ENCODE measurements around the gene CHAC1.

CHAC1 gene

DNA sequence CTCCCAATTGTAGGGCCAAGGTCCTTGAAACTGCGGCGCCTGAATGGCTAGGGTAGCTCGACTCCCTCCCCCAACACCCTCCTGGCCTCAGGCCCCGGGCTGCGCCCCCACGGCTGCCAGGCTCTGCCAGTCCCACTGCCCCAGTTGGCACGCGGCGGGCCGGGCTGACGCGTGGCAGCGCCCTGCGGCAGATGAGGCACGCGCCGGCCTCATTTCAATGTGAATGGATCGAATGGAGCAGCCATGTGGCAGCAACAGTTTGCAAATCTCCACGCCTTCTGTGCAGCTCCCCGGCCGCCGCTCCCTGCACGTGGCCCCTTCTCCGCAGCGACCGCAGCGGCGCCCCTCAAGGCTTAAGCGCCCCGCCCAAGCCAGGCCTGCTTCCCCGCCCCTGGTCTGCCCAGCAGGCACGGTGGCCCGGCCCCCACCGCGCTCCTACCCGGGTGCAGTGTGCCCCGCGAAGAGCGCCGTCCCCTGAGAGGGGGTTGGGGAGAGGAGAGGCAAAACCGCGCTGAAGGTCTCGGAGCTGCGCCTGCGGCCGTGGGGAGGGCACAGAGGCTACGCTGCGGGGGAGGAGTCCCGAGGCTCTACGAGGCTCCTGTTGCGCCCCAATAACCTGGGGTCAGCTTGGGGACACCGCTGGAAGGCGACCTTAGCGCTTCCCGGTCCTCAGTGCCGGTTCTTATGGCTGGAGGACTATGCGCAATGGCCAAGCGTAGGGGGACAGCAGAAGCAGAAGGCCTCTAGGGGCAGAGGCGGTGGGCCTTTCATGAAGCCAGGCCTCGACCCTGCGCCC is 27.2 kb upstream of the CHAC1 start:
- no peak for DNase-seq

DNA sequence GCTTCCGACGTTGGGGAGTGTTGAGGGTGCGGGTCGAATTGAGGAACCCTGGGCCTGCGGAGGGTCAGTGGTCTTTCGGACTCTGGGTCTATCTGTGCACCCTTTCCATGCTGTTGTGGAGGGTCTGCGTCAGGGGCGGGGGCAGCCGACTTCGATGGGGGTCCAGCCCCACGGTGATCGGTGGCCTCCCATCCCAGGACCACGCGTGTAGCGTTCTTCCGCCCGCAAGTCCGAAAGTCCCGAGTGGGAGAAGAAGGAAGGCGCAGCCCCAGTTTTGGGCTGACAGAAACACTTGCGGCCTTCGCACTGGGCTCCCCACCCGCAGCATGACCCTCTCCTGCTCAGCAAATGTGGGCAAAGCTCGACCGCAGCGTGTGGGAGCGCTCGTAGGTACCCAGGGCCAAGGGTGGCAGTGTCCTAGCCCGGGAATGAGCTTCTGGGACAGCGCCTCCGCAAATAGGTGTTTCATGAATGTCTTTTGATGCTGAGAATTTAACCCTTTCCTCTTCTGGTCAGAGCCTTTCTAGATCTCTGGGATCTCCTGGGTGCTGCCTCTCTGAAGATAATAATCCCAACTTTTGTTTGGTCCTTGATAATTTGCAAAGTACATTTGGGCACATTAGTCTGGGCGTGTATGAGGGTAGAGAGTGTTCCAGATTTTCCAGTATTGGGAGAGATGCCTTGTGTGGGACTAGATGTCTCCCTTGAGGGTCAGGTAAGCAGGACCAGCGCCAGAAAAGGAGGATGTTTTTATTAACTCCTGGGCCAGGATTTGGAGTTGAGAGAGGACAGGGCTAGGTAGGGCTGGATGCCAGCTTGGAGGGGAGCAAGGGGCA is 26.4 kb upstream of the CHAC1 start:
- no peak for DNase-seq

DNA sequence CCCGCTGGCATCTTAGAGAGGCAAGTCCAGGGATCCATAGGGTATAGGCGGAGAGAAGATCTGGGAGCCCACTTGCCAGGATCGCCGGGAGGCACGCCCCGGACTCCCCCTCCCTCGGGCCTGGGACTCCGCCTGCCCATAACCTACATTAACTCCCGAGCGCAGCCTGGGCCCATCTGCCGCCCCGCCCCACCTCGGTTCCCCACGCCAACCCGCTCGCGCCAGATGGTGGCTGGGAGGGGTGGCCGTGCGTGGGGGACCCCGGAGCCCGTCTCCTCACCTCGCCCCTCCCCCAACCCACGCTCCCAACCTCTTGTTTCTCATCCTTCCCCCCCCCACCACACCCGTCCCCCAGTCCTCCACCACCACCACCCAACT is 25.8 kb upstream of the CHAC1 start:
- no peak for DNase-seq

DNA sequence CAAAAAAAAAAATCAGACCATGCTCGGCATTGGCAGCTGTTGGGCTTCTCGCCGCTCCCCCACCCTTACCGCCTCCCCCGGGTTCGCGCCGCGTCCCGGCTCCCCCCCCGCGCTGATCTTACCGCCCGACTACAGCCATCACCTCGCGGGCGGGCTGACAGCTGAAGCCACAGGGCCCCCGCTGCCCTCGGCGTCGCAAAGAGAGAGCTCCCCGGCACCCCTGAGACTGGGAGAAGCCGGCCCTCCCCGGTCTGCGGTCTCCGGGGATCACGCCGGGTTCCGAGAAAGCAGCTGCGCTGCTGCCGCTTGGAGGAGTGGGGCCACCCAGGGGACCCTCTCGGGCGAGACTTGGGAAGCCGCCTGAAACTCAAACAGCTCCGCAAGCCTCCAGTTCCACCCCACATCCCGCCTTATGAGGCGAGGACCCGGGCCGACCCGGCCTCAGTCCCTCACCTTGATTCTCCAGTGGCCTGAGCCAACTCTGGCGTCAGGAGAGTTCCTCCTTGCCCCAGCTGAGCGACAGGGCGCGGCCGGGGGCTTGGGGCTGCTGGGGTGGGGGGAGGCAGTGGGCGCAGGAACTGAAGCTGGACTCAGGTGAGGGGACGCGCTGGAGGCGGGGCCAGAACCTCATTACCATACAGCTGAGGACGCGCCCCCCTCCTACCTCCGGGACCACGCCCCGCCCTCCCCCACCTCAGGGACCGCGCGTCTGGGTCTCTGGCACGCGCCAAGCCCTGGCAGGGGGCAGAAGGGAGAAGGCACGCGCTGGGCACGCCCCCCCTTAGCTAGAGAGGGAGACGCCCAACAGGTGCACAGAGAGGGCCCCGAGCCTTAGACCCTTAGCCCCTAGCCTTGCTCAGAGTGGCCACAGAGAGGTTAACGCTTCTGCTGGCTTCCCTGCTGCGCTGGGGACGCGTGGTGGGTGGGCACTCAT is 25.1 kb upstream of the CHAC1 start:
- no peak for DNase-seq

DNA sequence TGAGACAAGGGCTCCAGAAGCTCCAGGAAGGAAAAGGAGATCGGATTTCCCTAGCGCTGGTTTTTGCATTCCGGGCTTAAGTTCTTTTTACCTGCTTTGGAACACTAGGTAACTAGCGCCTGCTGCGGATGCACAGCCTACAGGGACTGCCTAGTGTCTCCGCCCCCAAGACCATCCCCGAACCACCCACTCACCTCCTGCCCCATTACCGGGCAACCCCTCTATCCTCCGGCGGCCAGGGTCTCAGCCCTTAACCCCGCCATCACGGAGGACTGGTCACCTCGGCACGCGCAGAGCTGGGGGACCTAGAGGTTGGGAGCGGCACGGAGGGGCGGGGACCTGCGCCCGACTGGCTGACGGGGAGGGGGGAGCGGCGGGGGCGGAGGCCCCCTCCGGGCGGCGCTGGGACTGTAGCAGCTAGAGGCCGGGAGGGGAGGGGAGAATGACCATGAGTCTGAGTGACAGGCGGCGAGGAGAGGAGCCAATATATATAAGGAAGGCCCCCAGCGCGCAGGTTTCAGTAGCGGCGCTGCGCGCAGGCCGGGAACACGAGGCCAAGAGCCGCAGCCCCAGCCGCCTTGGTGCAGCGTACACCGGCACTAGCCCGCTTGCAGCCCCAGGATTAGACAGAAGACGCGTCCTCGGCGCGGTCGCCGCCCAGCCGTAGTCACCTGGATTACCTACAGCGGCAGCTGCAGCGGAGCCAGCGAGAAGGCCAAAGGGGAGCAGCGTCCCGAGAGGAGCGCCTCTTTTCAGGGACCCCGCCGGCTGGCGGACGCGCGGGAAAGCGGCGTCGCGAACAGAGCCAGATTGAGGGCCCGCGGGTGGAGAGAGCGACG is 24.2 kb upstream of the CHAC1 start, which contains the start of gene DLL4:
DLL4 (plus strand) TSS at position 520 of the 839 bp plus-strand sequence. CDS start 329 bp downstream, outside the sequence.
- peak; percentile 37 for DNase-seq

DNA sequence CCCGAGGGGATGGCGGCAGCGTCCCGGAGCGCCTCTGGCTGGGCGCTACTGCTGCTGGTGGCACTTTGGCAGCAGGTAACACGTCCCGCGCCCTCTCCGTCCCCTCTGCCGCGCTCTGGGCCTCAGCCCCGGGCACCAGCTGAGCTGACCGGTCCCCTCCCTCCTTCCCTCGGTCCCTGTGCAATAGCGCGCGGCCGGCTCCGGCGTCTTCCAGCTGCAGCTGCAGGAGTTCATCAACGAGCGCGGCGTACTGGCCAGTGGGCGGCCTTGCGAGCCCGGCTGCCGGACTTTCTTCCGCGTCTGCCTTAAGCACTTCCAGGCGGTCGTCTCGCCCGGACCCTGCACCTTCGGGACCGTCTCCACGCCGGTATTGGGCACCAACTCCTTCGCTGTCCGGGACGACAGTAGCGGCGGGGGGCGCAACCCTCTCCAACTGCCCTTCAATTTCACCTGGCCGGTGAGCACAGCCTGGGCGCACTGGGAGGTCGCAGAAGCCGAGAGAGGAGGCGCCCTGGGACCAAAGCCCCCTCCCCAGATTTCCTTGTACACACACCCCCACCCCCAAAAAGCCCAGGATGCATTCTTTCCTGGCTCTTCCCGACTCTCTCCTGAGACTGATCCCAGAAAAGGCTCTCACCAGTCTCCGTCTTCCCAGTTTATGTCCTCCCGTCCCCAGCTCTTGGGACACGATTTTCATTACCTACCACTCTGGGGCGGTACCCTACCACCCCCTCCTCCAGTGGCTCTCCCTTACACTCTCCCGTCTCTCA is 23.4 kb upstream of the CHAC1 start:
- no peak for DNase-seq

DNA sequence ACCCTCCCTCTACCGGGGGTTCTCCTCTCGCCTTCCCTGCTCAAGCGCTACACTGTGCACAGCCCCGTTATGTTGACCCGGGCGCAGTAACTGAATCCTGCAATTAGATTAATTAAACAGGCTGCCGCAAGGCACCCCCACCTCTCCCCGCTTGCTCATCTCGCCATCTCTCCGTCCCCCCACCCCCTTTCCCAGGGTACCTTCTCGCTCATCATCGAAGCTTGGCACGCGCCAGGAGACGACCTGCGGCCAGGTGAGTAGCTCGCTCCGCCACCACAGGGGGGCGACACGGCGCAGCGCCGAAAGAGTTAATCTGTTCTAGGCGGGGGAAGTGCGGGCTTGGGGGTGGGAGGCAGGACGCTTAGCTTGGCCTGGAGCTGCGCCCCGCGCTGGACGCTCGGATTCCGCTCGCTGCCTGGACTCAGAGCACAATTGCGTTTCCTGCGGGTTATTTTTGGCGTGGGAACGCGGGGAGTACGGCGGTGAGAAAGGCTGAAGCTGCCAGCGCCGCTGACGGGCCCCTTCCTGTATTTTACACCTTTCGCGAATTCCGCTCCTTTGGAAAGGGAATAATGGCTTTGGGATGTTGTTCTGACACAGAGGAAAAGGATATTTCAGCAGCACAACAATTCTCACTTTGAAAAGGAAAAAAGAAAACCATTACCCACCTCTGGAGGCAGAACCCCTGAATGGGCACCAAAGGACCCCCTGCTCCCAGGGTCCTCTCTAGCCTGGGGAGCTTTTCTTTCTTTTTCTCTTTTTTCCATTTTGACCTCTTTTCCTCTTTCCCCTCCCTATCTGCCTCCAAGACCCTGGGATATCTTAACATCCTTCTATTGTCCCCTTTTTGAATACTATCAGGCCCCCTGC is 22.6 kb upstream of the CHAC1 start:
- DNase-seq = peak; percentile 58

DNA sequence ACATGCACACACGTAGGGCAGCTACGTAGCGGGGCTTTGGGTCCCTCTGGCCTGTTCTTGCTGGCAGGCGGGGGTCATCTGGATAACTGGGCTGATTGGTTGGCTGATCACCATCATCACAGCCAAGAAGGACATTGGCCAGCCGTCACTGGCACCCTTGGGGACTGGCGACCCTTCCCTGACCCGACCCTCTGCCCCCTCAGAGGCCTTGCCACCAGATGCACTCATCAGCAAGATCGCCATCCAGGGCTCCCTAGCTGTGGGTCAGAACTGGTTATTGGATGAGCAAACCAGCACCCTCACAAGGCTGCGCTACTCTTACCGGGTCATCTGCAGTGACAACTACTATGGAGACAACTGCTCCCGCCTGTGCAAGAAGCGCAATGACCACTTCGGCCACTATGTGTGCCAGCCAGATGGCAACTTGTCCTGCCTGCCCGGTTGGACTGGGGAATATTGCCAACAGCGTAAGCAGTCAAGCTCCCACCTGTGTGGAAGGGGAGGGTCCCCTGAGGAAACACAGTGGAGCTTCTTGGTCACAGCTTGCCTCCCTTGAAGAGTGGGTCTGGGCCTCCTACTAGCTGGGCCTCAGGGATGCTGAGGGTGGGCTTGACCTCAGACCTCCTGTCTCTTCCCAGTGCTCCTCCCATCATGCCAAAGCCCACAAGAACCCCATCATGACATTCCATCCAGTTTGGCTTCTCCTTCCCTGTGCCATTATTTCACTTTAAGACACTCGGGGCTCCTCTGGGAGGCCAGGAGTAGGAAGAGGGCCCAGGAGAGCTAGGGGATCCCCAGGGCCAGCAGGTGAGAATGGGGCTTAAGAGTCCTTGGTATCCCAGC is 21.8 kb upstream of the CHAC1 start:
- no peak for DNase-seq

DNA sequence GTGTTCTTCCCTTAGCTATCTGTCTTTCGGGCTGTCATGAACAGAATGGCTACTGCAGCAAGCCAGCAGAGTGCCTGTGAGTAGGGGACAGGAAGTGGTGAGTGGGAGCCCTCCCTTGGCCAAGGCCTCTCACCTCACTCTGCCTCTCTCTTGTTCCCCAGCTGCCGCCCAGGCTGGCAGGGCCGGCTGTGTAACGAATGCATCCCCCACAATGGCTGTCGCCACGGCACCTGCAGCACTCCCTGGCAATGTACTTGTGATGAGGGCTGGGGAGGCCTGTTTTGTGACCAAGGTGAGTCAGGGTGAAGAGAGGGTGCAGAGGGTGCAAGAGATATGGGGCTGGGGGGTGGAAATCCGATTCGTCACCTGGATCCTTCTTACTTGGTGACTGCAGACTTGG is 21.1 kb upstream of the CHAC1 start:
- no peak for DNase-seq

DNA sequence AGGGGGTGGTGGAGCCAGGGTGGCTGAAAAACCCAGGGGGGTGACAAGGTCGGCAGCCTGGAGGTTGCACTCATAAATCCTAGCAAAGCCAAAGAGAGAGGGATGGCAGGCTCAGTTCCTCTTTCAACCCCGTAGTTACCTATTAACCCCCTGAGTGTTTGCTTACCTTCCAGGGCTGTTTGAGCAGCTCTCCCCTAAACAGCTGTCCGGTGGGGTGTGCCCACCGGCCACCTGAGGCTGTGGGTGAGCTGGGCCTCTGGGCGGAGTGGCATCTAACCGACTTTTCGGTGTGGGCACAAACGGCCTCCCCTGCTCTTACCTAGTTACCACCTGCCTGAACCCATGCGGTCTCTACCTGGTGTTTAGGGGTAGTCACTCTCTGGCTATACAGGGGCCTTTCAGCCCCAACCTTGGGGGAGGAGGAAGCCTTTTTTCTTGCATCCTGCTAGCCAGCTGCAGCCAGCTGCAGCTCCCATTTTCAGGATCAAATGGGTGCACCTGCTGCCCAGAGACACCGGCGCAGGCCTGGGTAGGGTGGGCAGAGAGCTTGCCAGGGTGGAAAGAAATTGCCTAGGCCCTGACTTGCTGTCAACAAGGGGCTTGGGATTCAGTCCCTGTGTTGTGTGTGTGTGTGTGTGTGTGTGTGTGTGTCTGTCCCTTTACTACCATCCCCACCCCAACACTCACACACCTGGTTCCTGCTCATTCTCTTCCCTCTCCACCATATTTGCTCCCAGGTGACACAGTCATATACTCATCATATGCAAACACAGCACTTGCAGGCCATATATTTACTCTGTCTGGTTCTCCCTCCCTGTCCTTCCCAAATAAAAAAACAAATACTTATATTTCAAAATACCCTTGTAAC is 20.4 kb upstream of the CHAC1 start:
- no peak for DNase-seq

DNA sequence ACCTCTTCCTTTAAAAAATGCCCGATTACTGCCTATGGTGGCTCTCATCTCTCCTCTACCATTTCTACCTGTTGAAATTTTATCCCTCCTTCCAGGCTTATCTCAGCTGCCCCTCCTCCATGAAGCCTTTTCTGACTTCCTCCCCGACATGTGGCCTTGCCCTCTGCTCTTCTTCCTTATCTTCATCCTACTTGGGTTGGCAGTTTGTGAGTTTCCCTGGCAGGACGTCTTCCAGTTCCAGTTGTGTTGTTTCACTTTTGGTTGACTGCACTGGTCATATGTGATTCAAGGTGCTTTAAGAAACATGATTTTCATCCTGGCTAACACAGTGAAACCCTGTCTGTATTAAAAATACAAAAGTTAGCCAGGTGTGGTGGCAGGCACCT is 19.8 kb upstream of the CHAC1 start:
- DNase-seq = no peak

DNA sequence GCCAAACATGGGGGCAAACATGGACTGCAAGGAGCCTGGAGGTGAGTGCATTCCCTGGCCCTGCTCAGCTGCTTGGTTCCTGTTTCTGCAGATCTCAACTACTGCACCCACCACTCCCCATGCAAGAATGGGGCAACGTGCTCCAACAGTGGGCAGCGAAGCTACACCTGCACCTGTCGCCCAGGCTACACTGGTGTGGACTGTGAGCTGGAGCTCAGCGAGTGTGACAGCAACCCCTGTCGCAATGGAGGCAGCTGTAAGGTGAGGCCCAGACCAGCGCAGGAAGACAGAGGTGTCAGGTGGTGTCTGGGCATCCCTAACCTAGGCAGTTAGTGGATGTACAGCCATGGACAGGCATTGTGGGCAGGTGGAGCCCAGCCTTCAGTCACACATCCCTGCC is 18.8 kb upstream of the CHAC1 start:
- DNase-seq = no peak

DNA sequence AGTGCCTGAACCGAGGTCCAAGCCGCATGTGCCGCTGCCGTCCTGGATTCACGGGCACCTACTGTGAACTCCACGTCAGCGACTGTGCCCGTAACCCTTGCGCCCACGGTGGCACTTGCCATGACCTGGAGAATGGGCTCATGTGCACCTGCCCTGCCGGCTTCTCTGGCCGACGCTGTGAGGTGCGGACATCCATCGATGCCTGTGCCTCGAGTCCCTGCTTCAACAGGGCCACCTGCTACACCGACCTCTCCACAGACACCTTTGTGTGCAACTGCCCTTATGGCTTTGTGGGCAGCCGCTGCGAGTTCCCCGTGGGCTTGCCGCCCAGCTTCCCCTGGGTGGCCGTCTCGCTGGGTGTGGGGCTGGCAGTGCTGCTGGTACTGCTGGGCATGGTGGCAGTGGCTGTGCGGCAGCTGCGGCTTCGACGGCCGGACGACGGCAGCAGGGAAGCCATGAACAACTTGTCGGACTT is 17.0 kb upstream of the CHAC1 start:
- no peak for DNase-seq

DNA sequence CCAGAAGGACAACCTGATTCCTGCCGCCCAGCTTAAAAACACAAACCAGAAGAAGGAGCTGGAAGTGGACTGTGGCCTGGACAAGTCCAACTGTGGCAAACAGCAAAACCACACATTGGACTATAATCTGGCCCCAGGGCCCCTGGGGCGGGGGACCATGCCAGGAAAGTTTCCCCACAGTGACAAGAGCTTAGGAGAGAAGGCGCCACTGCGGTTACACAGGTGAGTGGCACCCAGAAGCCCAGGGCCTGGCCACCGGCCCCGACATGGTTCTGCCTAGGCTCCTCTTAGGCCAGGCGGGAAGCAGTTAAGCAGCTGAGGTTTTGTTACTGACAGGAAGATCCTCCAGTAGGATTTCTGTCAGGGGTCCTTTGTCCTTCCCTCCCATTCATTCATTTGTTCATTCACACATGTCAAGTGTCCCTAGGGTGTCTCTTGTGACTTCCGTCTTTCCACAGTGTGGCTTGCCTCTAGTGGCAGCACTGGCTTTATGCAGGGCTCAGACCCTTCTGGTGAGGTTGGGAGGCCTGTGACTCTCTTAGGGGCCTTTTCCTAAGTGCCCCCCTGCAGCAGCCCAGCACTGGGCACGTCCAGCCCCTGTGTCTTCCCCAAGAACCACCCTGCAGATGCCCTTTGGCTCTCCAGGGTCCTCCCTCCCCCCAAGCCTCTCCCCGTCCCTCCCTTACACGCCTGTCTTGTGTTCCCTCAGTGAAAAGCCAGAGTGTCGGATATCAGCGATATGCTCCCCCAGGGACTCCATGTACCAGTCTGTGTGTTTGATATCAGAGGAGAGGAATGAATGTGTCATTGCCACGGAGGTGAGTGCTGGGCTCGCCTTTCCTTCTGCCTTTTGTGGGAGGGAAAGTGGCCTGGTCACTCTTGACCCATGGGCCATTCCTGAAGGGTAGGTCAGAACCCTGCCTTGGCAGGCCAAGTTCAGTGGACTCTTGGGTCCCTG is 16.3 kb upstream of the CHAC1 start:
- DNase-seq = no peak

DNA sequence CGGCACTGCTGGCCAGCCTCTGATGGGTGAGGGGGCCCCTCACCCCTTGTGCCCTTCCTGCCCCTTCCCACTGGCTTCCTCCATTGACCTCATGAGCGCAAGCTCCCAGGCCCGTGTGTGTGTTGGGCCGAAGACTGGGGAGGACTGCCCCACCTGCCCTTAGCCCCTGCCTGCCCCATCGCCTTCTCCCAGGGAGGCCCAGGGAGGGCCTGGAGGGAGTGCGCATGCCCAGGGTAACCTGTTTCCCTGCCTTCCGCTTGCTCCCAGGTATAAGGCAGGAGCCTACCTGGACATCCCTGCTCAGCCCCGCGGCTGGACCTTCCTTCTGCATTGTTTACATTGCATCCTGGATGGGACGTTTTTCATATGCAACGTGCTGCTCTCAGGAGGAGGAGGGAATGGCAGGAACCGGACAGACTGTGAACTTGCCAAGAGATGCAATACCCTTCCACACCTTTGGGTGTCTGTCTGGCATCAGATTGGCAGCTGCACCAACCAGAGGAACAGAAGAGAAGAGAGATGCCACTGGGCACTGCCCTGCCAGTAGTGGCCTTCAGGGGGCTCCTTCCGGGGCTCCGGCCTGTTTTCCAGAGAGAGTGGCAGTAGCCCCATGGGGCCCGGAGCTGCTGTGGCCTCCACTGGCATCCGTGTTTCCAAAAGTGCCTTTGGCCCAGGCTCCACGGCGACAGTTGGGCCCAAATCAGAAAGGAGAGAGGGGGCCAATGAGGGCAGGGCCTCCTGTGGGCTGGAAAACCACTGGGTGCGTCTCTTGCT is 15.3 kb upstream of the CHAC1 start:
- DNase-seq = no peak

DNA sequence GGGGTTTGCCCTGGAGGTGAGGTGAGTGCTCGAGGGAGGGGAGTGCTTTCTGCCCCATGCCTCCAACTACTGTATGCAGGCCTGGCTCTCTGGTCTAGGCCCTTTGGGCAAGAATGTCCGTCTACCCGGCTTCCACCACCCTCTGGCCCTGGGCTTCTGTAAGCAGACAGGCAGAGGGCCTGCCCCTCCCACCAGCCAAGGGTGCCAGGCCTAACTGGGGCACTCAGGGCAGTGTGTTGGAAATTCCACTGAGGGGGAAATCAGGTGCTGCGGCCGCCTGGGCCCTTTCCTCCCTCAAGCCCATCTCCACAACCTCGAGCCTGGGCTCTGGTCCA is 14.8 kb upstream of the CHAC1 start:
- no peak for DNase-seq

Measured in stimulated activated CD4-positive, alpha-beta T cell treated with anti-CD3 and anti-CD28 coated beads, Interleukin-1b, Interleukin-23, amount 100 ng/mL, for 48 hours (primary cell).